Stimulated activated CD8-positive, alpha-beta memory T cell treated with anti-CD3 and anti-CD28 coated beads, Interleukin-4, amount 100 ng/mL, for 24 hours (primary cell): ENCODE results near the gene BBS9.

Experiments
- DNase-seq: peaks from one replicate; pipeline ENCODE4 v3.0.0-alpha.2; 2020; ENCODE audit warnings: low read depth

Gene BBS9

DNA sequence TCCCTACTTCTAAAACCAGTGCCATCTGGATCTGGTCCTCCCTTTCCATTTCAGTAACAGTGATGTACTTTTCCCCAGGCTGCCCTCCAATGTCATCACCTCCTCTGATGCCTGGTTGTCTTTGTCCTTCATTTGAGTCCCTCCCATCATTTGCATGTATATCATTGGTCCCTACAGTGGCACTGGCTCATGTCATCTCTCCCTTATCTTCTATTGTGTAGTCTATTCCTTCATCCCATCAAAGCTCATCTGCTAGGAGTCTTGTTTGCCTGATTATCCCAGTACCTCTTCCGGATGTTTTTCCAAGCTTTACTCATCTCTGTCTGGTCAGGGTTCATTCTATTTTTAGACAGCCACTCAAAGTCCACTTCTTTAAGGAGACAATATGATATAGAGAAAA is 483.1 kb downstream of the BBS9 start:
- no peak for DNase-seq

DNA sequence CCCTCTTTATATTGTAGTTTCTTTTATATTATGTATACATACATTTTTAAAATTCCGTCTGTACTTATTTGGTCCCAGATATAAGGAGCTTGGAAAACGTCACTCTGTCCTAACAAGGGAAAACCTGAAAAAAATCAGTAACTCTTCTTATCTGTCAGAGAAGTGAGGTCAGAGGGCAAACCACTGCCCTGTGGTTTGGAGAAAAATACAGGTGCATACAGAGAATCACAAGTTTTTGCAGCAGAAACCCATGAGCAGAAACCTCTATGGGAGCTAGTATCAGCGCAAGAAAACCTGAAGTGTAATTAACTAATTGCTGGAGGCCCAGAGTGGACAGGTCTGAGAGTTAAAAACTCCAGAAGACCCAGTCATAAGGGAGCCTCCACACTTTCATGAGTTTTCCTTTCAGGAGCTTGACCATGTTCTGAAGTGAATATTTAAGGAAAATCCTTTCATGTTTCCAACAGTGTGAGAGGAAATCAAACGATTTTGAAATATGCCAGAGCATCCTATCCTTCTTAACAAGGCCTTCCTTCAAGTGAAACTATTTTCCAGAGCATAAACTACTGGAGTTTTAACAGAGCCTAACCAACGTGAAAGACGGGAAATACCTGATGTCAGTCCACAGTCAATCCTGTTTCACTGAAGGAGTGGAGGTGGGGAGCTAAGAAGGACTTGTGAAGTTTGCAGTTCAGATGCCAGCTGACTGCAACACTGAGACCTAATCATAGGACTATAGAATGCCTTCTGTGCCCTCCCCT is 485.2 kb downstream of the BBS9 start:
- no peak for DNase-seq

DNA sequence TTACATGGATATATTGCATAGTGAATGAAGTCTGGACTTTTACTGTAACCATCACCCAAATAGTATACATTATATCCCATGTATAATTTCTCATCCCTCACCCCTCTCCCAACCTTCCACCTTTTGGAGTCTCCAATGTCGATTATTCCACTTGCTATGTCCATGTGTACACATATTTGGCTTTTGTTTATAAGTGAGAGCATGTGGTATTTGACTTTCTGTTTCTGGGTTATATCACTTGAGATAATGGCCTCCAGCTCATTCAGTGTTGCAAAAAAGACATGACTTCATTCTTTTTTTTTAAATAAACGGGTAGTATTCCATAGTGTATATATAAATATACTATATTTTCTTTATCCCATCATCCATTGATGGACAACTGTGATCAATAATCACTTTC is 487.4 kb downstream of the BBS9 start:
- no peak for DNase-seq

DNA sequence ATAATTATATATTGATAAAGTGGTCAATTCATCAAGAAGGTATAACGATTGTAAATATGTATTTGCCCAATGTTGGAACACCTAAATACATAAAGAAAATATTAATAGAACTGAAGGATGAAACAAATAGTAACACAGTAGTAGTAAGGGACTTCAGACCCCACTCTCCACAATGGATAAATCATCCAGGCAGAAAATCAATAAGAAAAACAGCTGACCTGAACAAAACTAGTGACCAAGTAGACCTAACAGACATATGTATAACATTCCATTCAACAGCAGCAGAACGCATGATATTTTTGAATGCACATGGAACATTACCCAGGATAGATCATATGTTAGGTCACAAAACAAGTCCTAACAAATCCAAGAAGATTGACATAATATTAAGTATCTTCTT is 489.9 kb downstream of the BBS9 start:
- no peak for DNase-seq

DNA sequence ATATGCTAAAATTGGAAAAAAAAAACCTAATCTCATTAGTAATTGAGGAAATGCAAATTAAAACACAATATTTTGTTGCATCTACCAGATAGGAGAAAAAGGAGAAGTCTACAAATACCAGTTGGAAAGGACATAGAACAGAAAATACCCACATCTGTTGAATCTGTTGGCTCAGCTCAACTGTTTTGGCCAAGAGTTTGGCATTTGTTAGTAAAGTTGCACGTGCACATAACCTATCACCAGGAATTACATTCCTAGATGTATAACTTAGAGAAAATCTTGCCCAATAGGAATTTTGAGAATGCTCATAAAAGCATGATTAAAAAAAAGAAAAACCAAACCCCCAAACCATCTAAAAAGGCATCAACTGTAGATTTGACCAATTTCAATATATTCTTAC is 493.9 kb downstream of the BBS9 start:
- no peak for DNase-seq

DNA sequence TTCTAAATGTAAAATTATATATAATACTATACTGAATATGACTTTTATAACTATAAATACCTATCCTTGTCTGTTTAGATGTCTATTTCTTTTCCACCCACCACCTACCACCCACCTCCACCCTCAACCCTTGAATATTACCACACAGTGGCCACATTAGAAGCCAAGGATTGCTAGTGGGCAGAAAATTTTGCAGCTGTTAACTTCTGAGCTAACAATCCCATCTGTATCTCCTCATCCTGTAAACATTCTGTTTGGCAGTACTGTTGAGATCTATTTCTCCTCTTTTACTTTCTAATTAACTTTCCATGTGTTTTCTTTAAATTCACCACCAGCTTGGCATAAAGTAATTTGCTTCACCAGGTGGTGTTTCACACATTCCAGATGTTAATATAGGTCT is 494.9 kb downstream of the BBS9 start:
- no peak for DNase-seq

DNA sequence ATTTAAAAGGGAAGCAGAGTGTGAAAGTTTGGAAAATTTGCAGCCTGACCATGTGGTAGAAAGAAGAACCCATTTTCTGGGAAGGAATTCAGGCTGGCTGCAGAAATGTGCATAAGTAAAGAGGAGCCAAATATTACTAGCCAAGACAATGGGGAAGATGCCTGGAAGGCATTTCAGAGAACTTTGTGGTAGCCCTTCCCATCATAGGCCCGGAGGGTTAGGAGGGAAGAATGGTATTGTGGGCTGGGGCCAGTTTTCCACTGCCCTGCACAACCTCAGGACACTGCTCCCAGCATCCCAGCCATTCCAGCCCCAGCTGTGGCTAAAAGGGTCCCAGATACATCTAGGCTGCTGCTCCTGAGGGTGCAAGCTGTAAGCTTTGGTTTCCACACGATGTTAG is 497.5 kb downstream of the BBS9 start:
- no peak for DNase-seq

DNA sequence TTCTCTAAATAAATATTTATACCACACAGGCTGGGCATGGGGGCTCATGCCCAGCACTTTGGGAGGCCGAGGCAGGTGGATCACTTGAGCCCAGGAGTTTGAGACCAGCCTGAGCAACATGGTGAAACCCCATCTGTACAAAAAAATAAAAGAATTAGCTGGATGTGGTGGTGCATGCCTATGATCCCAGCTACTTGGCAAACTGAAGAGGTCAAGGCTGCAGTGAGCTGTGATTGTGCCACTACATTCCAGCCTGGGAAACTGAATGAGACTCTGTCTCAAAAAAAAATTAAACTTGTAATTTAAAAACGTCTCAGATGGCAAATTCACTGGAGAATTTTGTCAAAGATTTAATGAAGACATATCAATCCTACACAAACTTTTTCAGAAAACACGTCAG is 498.4 kb downstream of the BBS9 start:
- no peak for DNase-seq

DNA sequence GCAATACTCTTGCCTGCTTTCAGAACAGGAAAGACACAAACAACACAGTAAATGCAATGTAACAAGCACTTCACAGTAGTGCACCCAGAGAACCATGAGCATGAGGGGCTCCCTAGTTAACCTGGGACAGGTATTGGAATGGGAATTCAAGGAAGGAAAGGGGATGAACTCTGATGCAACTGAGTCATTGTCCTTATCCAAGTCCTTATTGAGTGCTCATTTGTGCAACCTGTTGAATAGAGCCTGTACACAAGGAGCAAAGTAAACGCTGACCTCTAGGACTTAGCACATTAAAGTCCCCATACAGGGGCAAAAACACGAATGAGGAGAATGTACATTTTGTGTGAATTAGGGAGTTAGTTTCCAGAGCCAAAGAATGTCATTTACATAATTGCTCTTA is 499.5 kb downstream of the BBS9 start:
- DNase-seq, result no peak

DNA sequence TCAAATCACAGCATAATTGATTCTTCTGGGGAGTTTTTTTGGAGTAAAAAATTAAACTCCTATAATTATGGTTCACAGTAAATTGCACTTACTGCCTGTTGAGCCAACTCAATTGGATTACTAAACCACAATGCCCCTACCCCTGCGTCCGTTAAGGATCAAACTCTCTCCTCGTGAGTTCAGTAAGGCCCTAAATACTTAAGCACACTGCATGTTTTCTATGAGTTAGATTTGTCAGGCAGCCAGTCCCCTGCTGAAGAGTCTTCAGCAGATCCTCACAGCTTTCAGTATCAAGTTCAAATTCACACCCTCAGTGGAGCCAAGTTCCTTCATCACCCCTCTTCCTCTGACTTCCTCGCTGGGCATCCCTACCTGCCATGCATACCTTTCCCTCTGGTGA is 501.0 kb downstream of the BBS9 start:
- no peak for DNase-seq

DNA sequence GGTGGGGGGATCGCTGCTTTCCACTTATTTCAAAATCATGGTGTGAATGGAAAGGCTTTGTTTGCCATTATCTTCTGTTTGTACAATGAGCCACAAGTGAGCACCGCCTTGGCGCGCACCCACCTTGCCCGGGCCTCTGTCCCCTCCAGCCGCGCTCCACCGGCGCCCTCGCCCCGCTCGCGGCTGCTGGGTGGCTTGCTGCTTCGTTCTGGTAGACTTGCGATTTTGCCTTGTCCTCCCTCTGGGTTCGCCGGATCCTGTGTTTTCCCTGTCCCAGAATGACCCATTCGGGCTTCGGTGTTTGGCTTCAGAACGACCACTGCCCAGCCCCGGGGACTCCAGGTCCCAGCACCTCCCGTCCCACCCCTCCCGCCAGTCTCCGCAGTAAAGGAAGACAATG is 503.0 kb downstream of the BBS9 start:
- DNase-seq, result no peak

DNA sequence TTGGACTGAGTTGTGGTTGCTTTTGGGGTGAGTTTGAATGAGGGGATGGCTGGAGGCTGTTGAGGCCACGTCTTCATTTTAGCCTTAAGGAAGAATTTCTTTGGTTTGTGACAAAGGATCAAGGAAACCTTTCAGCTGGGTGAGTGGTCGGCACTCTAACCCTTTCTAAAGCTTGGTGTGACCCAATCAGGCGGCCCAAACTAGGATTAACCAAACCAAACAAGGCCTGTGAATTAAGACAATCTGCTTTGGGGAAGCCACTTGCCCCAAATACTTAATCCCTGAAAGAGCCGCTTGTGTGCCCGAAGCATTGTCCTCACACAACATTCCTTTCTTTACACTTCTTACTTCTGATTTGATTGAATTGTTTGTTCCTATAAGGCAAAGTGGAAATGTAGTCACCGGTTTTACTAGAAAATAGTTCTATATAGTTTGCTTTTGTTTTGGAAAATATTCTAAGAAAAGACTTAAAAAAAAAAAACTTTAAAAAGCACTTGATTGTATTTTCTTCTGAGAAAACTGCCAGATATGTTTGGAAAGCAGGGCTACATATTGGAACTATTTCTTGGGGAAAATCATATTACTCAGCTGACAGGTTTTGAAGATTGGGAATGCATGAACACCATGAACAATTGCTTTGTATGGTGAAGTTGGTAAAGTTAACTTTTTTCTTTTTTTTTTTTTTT is 503.6 kb downstream of the BBS9 start:
- DNase-seq, result no peak

DNA sequence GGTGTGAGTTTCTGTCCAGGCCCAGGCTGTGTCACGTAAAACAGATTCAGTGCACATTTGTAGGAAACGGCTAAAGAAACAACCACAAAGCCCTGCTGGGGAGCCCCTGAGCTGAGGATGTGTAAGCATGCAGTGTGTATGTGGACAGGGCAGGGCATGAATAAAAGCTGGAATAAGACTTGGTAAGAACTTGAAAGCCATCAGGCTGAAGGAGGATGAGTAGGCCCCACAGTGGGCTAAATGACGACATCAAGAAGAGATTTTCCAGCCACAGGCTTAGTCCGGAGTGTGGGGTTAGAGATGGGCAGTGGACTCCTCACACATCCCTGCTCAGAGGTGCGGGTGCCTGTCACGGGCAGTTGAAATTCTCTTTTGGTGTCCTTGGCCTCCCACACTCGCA is 505.2 kb downstream of the BBS9 start:
- DNase-seq, result no peak

DNA sequence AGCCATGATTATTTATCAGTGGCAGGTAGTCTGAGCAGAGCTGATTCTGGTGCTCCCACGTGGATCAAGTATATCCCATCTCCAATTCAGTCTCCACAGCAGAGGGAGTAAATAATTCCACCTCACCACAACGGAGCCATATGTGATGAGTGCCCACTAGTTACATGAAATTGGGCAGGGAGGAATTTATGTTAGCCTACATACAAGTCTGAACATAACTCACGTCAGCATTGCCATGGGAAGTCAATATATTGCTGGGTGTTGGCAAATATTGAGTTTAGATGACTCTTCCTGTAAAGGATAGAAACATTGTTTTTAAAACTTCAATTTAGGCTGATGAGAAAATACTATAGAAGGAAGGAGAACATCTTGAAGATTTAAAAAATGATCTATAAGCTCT is 507.0 kb downstream of the BBS9 start:
- no peak for DNase-seq

DNA sequence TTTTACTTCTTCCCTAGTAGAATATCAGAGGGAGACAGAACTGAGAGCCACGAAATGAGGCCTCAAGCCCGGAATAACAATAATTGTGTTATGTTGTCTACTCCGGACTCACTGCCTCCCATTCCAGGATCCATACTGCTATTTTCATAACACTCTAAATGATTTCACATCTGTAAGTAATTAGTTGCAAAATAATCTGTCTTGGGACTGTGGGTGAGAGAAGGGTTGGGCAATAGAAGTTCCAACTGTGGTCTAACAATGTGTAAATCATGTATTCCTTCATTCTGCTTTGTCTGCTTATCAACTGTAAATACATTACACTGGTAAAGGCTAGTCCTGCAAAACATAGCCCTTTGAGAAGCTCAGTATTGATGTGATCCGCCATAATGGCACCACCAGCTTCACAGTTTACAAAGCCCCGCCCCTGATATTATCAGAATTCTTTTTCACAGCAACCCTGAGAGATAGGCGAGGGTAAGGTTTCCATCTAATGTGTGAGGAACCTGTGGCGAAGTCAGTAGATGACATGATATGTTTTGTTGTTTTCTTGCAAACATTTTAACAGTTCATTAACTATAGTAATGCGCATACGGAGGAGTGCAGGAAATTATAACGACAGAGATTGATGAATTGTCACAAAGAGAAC is 510.3 kb downstream of the BBS9 start:
- DNase-seq, result no peak

DNA sequence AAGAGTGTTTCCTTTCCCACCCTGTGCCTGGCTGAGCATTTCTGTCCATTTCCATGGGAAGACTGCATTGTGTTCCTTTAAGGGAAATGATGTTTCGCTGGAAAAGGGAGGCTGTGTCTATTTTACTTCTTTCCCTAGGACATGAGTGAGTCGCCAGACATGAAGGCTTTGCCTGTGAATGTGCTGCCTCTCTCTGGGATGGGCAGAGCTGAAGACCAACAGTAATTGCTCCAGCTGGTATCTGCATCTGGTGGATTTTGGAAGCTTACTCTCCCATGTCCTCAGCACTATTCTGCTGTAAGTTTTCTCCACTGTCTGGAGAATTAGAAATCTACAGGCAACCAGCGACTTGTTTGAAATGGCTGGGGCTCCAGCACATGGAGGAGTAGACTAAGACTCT is 511.4 kb downstream of the BBS9 start:
- DNase-seq, result no peak

DNA sequence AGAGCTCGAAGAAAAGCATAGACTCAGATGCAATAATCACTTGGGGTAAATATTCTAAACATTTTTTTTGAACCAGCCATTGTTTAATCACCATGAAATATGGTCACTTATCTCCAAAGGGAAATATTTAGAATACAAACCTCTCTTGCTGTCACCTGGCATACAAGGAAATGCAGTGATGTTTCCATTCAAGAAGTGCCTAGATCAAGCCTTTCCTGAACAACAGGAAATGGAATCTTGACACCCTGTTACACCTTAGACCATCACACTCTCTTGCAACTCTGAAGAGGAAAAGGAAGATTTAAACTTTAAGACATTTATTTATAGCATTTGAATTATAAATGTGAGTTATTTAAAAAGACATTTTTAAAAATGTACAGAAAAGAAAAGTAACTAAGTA is 512.9 kb downstream of the BBS9 start:
- DNase-seq, result no peak

DNA sequence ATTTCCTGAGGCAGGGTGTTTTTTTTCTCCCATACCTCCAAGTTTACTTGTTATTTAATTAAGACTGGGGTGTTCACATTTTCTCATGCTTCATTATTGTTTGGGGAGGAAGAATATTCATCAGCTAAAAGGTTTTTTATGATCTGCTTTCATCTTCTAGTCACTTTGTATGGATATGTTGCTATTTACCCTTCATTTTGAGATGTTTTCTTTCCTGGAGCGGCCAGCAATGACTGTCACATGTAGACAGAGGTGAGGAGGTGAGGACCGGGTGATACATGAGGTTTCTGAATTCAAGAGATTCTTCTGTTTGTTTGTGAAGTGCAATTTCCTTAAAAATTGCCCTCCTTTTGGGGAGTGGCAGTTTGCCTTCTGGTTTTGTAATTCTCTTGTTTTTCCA is 514.2 kb downstream of the BBS9 start:
- DNase-seq, result no peak

DNA sequence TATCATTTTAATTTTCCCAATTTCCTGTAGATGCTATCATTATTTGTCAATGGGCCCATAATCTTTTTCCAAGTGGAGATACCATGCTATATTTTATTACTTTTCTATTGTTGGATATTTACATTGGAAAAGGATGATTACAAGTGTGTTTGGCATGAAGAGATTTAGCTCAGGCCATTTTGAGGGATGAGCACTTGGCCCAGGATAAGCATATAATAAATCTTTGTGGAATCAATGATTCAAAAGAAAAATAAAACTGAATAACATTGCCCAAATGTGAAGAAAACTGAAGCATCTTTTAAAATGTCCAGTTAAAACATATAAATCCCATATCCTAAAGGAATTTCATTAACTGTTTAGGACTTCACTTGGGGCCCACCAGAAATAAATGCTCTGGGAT is 515.1 kb downstream of the BBS9 start:
- DNase-seq, result no peak

DNA sequence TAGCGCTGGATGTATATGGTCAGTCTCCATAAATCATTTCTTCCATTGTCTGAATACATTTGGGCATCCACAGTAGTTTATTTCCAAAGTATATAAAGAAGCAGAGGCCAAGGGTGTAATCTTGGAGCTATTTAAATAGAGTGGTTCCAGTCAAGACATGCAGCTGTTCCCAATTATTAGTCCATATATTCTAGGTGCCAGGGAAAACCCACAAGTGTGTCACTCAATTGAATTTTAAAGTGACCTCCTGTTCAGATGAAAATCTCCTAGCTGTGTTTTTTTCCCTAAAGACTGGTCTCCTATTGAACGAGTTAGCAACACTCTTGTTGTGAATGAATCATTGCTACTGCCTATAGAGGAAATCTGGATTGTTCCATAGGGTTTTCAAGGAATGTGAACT is 515.7 kb downstream of the BBS9 start:
- DNase-seq, result no peak

DNA sequence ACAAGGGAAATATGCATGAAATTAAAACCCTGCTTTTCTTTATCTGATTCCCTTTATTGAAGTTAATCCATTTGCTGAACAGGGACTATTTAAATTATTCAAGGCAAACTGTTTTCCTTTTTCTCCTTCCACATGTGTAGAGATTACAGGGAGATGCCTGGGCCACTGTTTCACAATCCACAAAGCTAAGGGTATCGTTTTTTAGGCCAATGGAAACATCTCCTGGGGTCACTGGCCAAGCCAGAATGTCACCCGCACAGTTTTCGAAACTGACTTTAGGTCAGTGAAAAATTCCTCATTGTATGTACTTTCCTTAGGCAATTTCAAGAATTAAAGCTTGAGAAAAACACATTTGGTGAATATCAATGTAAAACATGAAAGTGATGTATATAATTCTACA is 516.8 kb downstream of the BBS9 start:
- DNase-seq, result no peak

DNA sequence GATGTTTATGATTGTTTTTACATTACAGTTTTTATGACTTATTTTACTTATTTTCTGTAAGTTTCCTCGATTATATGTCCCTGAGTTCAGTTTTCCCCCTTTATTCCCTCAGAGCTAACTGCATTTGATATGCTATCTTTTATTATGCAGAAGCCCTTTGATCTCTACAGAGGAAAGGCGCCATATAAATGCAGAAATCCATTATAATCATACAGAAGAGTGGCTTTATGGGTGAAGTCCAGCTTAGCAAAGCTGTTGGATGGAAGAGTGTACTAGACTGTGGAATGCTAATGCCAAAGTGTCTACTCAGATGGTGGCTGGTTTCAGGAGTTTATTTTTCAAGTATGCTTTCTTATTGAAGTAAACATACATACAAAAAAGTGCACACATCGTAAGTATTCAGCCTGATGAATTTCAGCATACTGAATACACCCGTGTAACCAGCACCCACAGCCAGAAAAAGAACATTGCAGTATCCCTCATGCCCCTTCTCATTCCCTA is 517.6 kb downstream of the BBS9 start:
- DNase-seq, result no peak
